Brain microvascular endothelial cell (primary cell): ENCODE results near the gene GIT1.

ENCODE experiments used
- DNase-seq: peaks from one replicate; pipeline ENCODE4 v3.0.0-alpha.2; 2020
- H3K27ac ChIP-seq: fragments of 250-450 bp; sonication (Bioruptor Pico); 2 replicates; pipeline ENCODE4 v1.5.1; 2020; ENCODE audit warnings: mild to moderate bottlenecking, moderate library complexity
- H3K27me3 ChIP-seq: fragments of 250-450 bp; sonication (Bioruptor Pico); replicated peaks from 2 replicates; pipeline ENCODE4 v1.5.1; 2020; ENCODE audit warnings: mild to moderate bottlenecking
- H3K36me3 ChIP-seq: fragments of 250-450 bp; sonication (Bioruptor Pico); replicated peaks from 2 replicates; pipeline ENCODE4 v1.5.1; 2020; ENCODE audit warnings: mild to moderate bottlenecking
- H3K4me3 ChIP-seq: 2 replicates; pipeline ENCODE4 v1.5.1; 2011; ENCODE audit warnings: low read depth, mild to moderate bottlenecking, control low read depth, low read length, moderate library complexity
- CTCF ChIP-seq: IDR thresholded peaks from 2 replicates; pipeline ENCODE4 v1.5.1; 2011; ENCODE audit warnings: low read depth, mild to moderate bottlenecking, moderate library complexity, low read length, control low read depth, inconsistent platforms; ENCODE audit errors: missing control alignments
- in situ Hi-C: cut with HindIII; loops from 2 replicates; pipeline ENCODE4 v1.10.0; 2017; ENCODE audit warnings: low sequenced_read_pairs, low pct_ligation_motif_present

The GIT1 gene

GRCh38 chr17:29546830-29547229, 42.6 kb downstream of the GIT1 start:
- H3K27me3 ChIP-seq: no peaks in the 10 kb centered on the region
- no peak overlapping the region for H3K27ac ChIP-seq
- no peak for TF ChIP-seq CTCF
- peaks cover 25% of the 10 kb centered on the region for H3K36me3 ChIP-seq
- DNase-seq: no peak
- in situ Hi-C loops: no loop called here
- no peak overlapping the region for H3K4me3 ChIP-seq

DNA sequence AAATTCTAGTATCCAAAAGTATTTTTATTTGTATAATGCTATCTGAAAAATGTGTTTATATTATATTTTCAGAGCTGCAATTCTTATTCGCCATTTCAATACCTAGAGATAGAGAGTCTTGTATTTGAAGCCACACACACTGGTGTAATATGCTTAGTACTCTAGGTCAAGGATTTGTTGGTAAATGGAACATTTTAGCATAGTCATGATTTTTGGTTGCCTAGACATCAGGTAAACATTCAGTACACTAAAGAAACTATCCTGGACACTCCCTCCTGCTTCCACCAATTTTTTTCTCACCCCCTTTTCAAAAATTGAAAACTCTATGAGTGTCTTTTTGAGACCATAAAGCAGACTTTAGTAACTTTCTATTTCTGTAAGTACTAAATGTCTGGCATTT, 43.4 kb downstream of the GIT1 start:
- Histone ChIP-seq H3K27me3 (no peaks in the 10 kb centered on the region), H3K4me3 (no peak overlapping the region), H3K36me3 (peaks cover 26% of the 10 kb centered on the region), H3K27ac (no peak overlapping the region)
- no peak for TF ChIP-seq CTCF
- DNase-seq: no peak
- in situ Hi-C loops: no loop called here

GRCh38 chr17:29544066-29544465, 45.4 kb downstream of the GIT1 start:
- TF ChIP-seq CTCF: no peak
- Histone ChIP-seq H3K27me3 (no peaks in the 10 kb centered on the region), H3K4me3 (no peak overlapping the region), H3K36me3 (peaks cover 32% of the 10 kb centered on the region), H3K27ac (no peak overlapping the region)
- in situ Hi-C loops: no loop called here
- DNase-seq: no peak

GRCh38 chr17:29533976-29534375, 55.5 kb downstream of the GIT1 start:
- peaks cover 28% of the 10 kb centered on the region for H3K36me3 ChIP-seq
- H3K27me3 ChIP-seq: no peaks in the 10 kb centered on the region
- H3K4me3 ChIP-seq: no peak overlapping the region
- in situ Hi-C loops: no loop called here
- DNase-seq: no peak
- no peak overlapping the region for H3K27ac ChIP-seq
- TF ChIP-seq CTCF: no peak

DNA sequence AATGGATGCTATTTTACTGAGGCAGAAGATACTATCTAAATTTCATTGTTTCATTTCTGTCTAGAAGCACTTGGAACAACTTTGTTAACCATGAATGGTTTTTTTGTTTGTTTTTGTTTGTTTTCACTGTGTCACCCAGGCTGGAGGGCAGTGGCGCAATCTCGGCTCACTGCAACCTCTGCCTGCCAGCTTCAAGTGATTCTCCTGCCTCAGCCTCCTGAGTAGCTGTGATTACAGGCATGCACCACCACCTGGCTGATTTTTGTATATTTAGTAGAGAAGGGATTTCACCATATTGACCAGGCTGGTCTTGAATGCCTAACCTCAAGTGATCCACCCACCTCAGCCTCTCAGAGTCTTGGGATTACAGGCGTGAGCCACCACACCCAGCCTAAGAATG, 63.1 kb downstream of the GIT1 start:
- no peak for TF ChIP-seq CTCF
- H3K4me3 ChIP-seq: no peak overlapping the region
- peaks cover 24% of the 10 kb centered on the region for H3K36me3 ChIP-seq
- DNase-seq: no peak
- in situ Hi-C loops: no loop called here
- H3K27ac ChIP-seq: no peak overlapping the region
- no peaks in the 10 kb centered on the region for H3K27me3 ChIP-seq

DNA sequence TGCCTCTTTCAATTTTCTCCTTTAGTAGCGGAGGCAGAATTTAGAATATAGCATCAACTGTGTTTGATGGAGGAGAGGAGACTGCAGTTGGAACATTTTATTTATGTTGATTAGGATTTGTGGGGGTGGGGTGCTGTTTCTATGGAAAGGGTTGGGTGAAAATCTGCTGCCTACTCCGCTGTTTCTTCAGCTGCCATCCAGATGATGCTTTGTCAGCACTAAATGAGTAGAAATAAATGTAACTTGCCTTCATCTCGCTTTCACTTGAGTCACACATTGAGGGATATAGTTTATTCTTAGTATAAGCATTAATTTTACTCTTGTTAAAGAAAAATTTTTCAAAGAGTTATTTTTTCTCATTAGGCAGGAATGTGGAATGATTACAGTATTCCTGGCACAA, 64.8 kb downstream of the GIT1 start:
- no peak overlapping the region for H3K4me3 ChIP-seq
- TF ChIP-seq CTCF: no peak
- no peak for DNase-seq
- no peaks in the 10 kb centered on the region for H3K27me3 ChIP-seq
- in situ Hi-C loops: no loop called here
- no peak overlapping the region for H3K27ac ChIP-seq
- peaks cover 33% of the 10 kb centered on the region for H3K36me3 ChIP-seq
